ENCODE data around the gene PRMT2.
"Not testable (repeated sequence)": the region's sequence is repeated elsewhere in the genome, so short reads cannot be mapped to it uniquely, and the experiment has no call there.

Gene PRMT2

DNA sequence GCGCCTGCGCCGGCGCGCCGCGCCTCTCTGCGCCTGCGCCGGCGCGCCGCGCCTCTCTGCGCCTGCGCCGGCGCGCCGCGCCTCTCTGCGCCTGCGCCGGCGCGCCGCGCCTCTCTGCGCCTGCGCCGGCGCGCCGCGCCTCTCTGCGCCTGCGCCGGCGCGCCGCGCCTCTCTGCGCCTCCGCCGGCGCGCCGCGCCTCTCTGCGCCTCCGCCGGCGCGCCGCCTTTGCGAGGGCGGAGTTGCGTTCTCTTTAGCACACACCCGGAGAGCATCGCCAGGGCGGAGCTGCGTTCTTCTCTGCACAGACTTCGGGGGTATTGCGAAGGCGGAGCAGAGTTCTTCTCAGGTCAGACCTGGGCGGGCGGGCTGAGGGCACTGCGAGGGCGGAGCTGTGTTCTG is 63.6 kb downstream of the PRMT2 start:
- not testable (repeated sequence) for H3K9me3 ChIP-seq (ENCODE audit: control insufficient read depth, insufficient read depth, low read length); H3K27me3 ChIP-seq (ENCODE audit: control insufficient read depth, insufficient read depth, low read length); H3K36me3 ChIP-seq (ENCODE audit: control insufficient read depth, insufficient read depth, low read length); H3K4me1 ChIP-seq (ENCODE audit: control insufficient read depth, insufficient read depth, low read length); H3K4me3 ChIP-seq (ENCODE audit: low read depth, low read length); H3K9ac ChIP-seq (ENCODE audit: low read depth, low read length)
